Endometrial microvascular endothelial cells (primary cell): Measurements from ENCODE around the gene INTS11. TPM values are rescaled to one million over a fixed set of nuclear protein-coding genes. Genes with fewer than 3 reads are reported as not detected.

Experiments used
- in situ Hi-C: cut with HindIII; loops from 2 replicates; pipeline ENCODE4 v1.10.0; 2017; ENCODE audit warnings: low sequenced_read_pairs, low pct_unique_long_range_greater_than_20kb; ENCODE audit errors: inconsistent ontology term
- total RNA-seq: library from RNA; depleted of rRNA; stranded (reverse); fragments of >200 nt; gene quantifications from one replicate; pipeline ENCODE4 v1.2.3, GENCODE V29; 2015; ENCODE audit errors: inconsistent ontology term

INTS11 gene
- total RNA-seq, 1 donor from 2014 or later: 99.3 TPM

DNA sequence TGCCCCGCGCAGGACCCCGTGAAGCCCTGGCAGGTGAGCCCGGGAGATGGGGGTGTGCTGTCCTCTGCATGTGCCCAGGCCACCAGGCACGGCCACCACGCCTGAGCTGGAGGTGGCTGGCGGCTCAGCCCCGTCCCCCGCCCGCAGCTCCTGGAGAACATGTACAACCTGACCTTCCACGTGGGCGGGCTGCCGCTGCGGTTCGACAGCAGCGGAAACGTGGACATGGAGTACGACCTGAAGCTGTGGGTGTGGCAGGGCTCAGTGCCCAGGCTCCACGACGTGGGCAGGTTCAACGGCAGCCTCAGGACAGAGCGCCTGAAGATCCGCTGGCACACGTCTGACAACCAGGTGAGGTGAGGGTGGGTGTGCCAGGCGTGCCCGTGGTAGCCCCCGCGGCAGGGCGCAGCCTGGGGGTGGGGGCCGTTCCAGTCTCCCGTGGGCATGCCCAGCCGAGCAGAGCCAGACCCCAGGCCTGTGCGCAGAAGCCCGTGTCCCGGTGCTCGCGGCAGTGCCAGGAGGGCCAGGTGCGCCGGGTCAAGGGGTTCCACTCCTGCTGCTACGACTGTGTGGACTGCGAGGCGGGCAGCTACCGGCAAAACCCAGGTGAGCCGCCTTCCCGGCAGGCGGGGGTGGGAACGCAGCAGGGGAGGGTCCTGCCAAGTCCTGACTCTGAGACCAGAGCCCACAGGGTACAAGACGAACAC is 8.5 kb upstream of the INTS11 start:
- in situ Hi-C loops: no loop called here

DNA sequence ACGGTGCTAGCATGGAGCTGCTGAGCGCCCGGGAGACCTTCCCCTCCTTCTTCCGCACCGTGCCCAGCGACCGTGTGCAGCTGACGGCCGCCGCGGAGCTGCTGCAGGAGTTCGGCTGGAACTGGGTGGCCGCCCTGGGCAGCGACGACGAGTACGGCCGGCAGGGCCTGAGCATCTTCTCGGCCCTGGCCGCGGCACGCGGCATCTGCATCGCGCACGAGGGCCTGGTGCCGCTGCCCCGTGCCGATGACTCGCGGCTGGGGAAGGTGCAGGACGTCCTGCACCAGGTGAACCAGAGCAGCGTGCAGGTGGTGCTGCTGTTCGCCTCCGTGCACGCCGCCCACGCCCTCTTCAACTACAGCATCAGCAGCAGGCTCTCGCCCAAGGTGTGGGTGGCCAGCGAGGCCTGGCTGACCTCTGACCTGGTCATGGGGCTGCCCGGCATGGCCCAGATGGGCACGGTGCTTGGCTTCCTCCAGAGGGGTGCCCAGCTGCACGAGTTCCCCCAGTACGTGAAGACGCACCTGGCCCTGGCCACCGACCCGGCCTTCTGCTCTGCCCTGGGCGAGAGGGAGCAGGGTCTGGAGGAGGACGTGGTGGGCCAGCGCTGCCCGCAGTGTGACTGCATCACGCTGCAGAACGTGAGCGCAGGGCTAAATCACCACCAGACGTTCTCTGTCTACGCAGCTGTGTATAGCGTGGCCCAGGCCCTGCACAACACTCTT is 7.7 kb upstream of the INTS11 start:
- in situ Hi-C loops: no loop called here

DNA sequence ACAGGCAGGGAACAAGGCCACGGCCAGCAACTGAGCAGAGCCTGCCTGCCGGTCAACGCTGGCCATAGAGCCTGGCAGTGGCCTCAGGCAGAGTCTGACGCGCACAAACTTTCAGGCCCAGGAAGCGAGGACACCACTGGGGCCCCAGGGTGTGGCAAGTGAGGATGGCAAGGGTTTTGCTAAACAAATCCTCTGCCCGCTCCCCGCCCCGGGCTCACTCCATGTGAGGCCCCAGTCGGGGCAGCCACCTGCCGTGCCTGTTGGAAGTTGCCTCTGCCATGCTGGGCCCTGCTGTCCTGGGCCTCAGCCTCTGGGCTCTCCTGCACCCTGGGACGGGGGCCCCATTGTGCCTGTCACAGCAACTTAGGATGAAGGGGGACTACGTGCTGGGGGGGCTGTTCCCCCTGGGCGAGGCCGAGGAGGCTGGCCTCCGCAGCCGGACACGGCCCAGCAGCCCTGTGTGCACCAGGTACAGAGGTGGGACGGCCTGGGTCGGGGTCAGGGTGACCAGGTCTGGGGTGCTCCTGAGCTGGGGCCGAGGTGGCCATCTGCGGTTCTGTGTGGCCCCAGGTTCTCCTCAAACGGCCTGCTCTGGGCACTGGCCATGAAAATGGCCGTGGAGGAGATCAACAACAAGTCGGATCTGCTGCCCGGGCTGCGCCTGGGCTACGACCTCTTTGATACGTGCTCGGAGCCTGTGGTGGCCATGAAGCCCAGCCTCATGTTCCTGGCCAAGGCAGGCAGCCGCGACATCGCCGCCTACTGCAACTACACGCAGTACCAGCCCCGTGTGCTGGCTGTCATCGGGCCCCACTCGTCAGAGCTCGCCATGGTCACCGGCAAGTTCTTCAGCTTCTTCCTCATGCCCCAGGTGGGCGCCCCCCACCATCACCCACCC is 6.9 kb upstream of the INTS11 start, which contains the start of gene TAS1R3:
TSS of gene TAS1R3 (plus strand) at position 213 of the 898 bp plus-strand sequence. CDS start at position 279, 66 bp downstream.
- in situ Hi-C loops: no loop called here

DNA sequence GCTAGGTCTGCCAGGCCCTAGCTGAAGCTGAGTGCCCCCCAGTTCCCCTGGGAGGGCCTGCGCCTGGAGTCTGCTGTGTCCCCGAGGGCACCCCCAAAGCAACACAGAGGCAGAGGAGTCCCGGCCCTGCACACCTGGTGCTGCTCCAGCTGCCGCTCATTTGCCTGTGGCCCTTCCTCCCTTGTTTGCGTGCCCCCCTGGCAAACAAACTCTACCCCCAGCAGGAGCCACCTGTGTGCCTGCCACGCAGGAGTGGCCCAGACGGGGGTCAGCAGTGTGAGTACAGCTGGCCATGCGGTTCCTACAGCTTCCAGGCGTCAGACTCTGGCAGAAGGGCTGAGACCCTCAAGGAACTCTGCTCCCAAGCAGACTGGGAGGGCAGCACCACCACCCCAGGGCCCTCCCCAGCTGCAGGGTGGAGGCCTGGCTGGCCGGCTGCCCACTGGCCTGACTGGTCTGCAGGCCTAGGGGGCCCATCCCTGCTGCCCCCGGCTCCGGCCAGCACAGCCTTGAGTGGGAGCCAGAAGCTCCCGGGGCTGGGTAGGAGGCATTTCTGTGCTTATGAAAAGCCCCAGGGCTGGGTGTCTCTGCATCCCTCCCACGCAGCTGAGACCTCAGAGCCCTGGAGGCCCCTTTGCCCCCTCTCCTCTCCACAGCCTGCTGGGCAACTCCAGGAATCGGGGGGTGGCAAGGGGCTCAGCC is 6.1 kb upstream of the INTS11 start:
- in situ Hi-C loops: no loop called here

DNA sequence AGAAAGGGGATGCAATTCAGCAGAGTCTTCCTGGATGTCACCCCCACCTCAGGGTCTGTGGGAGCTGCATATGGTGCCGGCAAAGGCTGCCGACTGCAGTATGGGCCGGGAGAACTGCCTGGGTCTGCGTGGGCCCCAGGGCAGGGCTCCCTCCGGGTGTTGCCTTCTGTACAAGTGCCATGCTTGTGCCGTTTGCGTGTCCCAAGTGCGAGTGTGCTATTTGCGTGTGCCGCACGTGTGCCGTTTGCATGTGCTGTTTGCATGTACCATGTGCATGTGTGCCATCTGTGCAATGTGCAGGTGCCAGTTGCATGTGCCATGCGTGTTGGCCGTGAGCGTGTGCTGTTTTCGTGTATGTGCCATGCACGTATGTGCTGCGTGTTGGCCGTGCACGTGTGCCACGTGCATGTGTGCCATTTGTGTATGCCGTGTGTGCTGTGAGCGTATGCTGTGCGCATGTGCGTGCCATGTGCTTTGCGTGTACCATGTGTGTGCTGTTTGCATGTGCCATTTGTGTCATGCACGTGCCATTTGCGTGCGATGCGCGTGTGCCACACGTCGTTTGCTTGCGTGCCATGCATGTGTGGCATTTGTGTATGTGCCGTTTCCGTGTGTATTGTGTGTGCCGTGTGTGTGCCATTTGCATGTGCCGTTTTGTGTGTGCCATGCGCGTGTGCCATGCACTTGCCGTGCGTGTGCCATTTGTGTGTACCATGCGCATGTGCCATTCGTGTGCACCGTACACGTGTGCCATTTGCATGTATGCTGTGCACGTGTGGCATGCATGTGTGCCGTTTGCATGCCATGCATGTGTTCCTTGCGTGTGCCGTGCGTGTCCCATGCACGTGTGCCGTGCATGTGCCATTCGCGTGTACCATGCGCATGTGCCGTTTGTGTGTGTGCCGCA is 5.1 kb upstream of the INTS11 start:
- in situ Hi-C loops: no loop called here

DNA sequence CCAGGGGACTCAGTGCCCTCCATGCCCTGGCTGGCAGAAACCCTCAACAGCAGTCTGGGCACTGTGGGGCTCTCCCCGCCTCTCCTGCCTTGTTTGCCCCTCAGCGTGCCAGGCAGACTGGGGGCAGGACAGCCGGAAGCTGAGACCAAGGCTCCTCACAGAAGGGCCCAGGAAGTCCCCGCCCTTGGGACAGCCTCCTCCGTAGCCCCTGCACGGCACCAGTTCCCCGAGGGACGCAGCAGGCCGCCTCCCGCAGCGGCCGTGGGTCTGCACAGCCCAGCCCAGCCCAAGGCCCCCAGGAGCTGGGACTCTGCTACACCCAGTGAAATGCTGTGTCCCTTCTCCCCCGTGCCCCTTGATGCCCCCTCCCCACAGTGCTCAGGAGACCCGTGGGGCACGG is 3.8 kb upstream of the INTS11 start:
- in situ Hi-C loops: no loop called here

DNA sequence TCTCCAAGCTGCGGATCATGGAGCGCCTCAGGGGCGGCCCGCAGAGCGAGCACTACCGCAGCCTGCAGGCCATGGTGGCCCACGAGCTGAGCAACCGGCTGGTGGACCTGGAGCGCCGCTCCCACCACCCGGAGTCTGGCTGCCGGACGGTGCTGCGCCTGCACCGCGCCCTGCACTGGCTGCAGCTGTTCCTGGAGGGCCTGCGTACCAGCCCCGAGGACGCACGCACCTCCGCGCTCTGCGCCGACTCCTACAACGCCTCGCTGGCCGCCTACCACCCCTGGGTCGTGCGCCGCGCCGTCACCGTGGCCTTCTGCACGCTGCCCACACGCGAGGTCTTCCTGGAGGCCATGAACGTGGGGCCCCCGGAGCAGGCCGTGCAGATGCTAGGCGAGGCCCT is 2.8 kb upstream of the INTS11 start:
- in situ Hi-C loops: no loop called here

DNA sequence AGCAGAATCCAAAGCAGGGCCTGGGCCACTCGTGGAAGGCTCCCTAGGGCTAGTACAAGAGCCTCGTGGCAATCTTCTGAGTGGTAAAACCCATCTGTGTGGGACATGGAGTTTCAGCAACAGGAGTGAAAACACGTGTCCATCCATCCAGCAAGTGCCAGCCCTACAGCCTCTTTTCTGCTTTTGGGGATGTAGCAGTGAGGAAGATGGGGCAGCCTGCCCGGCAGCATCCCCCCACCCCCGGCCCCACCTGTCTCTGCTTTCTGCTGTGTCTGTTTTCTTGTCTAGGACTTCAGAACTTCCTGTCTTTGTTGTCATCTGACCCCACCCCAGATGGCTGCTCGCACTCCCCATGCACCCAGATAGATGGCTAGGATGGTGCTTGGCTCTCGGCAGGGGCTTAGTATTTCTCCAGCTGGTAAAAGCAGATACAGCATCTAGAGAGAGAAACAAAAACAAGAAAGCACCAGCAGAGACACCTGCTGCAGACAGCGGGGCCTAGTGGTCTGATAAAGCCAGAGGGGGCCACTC is 1.7 kb upstream of the INTS11 start:
- in situ Hi-C loops: no loop called here

DNA sequence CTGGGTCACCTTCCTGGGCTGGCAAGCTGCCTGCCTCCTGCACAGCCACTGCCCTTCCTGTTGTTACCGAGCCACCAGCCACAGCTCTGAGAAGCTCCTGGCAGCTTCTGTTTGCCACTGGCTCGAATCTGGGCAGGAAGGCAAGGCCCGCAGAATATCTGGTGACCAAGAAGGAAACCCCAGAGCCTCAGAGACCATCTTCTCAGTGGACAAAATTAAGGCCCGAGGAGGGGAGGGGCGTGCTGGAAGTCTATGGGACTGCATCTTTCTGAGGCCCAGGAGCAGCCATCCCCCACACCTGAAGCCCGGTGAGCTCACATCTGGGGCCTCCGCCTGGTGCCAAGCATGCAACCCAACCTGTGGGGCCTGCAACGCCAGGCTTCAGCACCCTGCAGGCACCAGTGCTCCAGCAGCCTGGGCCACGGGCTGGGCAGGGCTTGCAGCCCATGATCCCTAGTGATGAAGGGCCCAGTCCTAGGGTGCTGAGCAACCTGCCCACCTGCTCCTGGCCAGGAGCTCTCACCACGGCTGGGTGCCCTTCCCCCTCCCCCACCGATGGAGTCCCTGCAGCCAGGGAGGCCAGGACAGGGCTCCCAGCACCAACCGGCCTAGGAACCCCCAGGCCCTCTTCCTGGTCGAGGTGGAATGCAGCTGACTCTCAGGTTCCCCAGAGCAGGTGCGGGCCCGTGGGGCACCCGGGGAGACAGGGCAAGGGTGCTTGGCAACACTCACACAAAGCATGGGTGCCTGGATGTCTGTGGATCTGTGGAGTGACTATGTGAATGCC is 1.0 kb upstream of the INTS11 start:
- in situ Hi-C loops: no loop called here

DNA sequence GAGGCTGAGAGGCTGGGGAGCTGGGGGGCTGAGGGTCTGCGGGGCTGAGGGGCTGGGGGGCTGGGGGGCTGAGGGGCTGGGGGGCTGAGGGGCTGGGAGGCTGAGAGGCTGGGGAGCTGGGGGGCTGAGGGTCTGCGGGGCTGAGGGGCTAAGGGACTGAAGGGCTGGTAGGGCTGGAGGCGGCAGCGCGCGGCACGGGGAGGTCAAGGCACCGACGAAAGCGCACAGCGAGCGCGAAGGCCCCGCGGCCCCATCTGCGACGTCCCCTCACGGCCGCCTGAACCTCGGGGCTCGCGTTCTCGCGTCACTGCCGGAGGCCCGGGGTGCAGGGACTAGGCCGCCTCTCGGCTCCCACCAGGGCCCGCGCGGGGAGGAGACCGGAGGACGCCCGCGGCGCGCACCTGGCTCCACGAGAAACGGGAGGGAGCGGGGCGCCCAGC is 356 bp downstream of the INTS11 start:
- in situ Hi-C loops: no loop called here

DNA sequence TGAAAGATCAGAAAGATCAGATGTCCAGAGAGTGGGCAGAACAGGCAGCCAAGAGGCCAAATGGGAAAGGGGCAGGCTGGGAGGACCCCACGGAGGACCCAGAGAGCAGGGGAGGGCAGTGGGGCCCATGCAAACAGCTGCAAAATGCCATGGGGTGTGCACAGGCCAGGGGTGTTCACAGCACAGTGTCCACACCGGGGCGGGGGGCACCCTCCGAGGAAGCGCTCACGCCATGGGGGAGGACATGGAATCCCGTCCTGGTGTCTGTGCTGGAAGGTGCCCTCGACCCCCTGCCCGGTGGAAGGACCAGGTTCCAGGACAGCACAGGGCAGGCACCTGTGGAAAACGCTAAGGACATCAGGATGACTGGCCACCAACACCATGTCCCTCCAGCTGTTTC is 1.5 kb downstream of the INTS11 start:
- in situ Hi-C loops: no loop called here

DNA sequence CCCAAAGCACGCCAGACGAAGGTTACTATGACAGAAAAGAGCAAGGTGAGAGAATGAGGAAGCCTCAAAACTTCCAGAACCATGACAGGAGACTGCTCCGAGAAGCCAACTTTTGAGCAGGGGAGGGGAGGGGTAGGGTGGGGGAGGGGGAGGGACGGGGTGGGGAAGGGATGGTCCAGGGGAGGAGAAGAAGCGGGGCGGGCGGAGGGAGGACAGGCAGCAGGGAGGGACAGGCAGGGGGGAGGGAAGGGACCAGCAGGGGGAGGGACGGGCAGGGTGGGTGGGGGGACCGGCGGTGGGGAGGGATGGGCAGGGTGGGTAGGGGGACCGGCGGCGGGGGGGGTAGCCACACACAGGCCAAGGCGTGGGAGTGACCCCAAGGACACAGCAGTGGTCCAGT is 2.0 kb downstream of the INTS11 start:
- in situ Hi-C loops: no loop called here

DNA sequence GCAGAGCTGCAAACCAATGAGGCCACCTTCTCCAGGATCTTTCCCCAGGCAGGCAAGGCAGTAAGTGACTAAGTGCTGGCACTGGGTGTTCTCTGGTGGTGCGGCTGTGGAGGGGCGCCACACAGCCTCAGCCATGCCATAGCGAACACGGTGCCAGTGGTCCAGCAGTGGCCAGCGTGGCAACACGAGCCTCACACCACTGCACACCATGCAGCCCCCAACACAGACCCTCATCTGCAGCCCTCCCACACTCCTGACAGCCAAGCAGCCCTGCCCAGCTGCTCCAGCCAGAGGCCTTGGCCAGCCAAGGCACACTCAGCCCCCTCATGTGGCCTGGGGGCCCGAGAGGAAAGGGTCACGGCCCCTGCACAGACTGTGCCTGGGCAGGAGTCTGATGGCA is 3.0 kb downstream of the INTS11 start:
- in situ Hi-C loops: no loop called here

DNA sequence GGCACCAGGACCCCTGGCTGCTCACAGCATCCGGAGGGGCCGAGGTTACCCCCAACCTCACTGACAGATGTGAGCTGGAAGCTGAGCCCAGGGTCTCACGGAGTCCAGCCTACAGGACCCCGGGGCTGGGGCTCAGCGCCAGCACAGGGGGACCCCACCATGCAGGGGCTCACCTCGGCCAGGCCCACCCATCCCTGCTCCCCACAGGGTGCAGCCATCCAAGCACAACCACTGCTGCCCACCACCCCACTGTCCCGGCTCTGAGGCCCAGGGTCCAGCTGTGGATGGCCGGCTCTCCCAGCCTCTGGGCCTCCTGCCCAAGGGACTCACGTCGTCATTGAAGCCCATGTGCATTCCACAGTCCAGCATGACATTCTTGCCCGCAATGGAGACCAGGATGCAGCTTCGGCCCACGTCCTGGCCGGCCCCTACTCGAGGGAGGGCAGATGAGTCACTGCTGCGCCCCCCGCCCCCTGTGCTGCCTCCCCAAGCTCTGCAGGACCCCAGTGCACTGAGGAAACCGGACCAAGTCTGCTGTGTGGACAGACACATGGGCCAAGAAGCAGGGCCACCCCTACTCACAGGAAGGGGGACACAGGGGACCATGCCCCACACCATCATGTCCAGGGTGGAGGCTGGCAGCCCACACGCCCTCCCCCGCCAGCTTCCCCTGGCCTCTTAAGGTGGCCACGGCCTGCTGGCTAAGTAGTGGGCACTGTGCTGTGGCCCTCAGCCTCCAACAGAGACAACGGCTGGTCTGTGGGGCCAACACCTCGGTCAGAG is 3.6 kb downstream of the INTS11 start:
- in situ Hi-C loops: no loop called here

DNA sequence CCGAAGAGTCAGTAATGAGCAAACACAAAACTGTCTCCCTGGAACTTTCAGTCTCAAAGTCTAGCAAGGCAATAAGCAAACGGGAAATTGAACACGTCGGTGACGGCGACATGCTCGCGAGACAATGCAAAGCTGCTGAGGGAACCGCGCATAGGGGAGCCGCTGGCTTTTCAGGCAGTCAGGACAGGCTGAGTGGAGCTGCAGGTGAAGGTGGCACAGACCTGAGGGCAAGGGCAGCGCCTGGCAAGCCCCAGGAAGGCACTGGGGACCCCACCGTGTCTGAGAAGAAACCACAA is 4.9 kb downstream of the INTS11 start:
- in situ Hi-C loops: no loop called here

DNA sequence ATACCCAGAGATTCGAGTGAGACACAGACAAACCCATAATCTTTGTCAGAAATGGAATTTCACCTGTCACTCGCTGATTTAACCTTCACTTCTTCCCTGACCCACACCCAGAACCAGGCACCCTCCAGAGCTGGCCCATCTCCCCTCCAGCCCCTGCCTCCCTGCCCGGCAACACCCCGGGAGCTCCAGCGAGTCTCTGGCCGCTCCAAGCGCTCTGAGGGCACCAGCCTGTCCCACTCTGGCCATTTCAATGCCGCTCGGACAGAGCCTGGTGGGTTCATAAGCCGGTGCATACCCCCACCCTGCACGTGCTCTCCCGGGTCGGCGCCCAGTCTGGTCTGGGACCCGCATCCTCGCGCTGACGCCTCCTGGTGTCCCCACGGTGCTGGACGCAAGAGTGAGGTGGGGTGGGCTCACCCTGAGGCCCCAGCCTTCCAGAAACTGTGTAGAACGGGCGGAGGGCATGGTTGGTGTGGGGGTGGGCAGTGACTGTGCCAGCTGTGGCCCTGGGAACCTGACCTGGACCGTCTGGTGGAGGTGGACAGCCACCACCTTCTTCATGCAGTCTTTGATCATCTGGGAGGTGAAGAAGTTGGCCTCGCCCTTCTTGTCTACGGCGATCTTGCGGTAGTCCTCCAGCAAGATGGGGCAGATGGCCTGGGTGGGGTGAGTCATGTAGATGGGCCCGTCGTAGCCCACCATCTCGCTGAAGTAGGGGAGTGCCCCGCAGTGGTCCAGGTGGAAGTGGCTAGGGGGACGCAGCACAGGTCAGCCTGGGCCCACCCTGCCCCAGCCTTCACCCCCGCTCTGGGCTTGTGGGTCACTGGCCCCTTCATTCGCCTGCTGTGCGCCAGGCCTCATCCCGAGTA is 5.4 kb downstream of the INTS11 start:
- in situ Hi-C loops: no loop called here
